ENCODE results near the gene AAMP. TPM values are rescaled to one million over a fixed set of nuclear protein-coding genes. Genes with fewer than 3 reads are reported as not detected.

Gene AAMP
- total RNA-seq, 2 donors from 2014 or later = 61.5 to 114 TPM

DNA sequence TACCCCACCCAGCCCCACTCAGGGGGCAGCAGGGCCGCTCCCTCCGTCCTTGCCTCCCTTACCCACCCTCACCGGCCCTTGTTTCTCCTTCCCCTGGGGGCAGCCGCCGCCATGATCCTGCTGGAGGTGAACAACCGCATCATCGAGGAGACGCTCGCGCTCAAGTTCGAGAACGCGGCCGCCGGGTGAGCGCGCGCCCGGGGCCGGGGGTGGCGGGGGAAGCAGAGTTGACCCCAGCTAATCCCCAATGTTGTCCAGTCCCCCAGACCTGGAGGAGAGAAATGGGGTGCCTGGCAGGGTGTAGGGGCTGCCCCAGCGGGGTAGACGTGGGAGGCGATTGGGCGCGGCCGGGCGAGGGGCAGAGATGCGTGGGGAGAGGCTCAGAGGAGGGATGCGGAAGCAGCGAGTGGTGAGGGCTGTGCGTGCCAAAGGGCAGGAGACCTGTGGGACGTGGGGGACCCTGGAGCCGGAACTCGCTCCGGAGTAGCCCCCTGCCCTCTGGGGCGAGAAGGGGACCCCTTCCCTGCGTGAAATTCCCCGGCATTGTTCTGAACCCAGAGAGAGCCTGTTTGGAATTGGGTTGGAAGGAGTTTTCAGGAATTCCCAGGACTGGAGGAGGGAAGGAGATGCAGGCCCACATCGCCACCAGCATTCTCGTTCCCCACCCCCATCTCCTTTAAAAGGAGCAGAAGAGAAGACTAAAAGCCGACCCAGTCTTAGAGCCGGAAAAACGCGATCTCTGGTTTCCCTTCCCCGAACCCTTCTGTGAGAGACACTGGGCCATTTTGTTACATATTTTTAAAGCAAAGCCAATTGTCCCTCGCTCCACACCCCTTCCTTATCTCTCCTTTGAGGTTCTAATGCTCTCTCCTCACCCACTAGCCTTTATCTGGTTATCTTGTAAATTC, 52.3 kb downstream of the AAMP start:
- Histone ChIP-seq H3K9me3 (no peaks in the 10 kb centered on the region), H3K27me3 (no peaks in the 10 kb centered on the region), H3K36me3 (replicated peaks in 1 of 2; ENCODE audit: insufficient read depth in 1 of 2, low read depth in 2 of 2) (no peaks in the 10 kb centered on the region), H3K4me3 (peak overlapping the region; percentile 95 to 99), H3K27ac (peak overlapping the region; percentile 75 to 92 (median 84)), H3K4me1 (peaks cover 39% of the 10 kb centered on the region)
- 0% methylated on average over 41 to 47 of the region's 47 CpGs for WGBS, 2 donors
- intact Hi-C loops (cut with DNase I) = no loop called here
- DNase-seq = peak; percentile 39 to 62 (median 39)
- TF ChIP-seq, protein P1, sequence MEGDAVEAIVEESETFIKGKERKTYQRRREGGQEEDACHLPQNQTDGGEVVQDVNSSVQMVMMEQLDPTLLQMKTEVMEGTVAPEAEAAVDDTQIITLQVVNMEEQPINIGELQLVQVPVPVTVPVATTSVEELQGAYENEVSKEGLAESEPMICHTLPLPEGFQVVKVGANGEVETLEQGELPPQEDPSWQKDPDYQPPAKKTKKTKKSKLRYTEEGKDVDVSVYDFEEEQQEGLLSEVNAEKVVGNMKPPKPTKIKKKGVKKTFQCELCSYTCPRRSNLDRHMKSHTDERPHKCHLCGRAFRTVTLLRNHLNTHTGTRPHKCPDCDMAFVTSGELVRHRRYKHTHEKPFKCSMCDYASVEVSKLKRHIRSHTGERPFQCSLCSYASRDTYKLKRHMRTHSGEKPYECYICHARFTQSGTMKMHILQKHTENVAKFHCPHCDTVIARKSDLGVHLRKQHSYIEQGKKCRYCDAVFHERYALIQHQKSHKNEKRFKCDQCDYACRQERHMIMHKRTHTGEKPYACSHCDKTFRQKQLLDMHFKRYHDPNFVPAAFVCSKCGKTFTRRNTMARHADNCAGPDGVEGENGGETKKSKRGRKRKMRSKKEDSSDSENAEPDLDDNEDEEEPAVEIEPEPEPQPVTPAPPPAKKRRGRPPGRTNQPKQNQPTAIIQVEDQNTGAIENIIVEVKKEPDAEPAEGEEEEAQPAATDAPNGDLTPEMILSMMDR (IDR thresholded peaks at IDR 0.05) = no peak
- no peak for TF ChIP-seq POLR2A (IDR thresholded peaks at IDR 0.05)
- ATAC-seq = peak; percentile 45

DNA sequence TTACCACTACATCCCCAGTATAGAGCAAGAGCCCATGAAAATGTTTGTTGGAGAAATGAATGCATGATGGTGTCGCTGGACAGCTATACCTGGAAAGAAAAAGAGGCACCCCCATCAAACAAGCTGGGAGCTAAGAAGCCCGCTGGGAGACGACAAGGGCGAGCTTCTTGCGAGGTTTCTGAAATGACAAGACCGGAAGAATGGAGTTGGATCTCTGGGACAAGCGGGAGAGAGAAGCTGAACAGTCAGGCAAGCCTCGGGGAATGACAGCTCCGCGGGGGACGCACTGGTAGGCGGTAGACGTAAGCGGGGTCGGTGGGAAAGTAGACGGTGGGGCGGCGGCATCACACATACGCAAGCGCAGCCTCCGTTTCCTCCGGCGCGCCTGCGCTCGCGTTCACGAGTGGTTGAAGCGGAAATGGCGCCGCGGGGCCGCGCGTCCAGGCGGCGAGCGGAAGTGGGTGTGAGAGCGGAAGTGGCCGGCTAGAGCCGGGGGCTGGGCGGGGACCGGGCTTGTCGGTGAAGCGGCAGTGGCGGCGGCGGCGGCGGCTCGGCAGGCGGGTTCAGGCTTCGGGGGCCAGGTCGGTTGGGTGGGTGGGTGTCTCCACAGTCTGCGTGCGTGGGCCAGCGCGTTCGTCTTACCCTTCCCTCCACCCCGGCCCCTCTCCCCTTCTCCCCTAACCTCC, 53.1 kb downstream of the AAMP start, which contains the start of gene ARPC2:
Gene ARPC2 (plus strand): TSS at position 516 of the 686 bp plus-strand sequence. CDS start 282 bp downstream, outside the sequence.
- ATAC-seq = peak; percentile 97

GRCh38 chr2:218216336-218216673, 53.6 kb downstream of the AAMP start:
- Histone ChIP-seq H3K27me3 (no peaks in the 10 kb centered on the region), H3K4me3 (peak overlapping the region; percentile 95 to 99), H3K27ac (peak overlapping the region; percentile 75 to 92 (median 84)), H3K36me3 (replicated peaks in 1 of 2; ENCODE audit: insufficient read depth in 1 of 2, low read depth in 2 of 2) (no peaks in the 10 kb centered on the region), H3K4me1 (peaks cover 30% of the 10 kb centered on the region), H3K9me3 (no peaks in the 10 kb centered on the region)
- intact Hi-C loops (cut with DNase I) = no loop called here
- DNase-seq (peak in 1 of 4 donors; percentile 14), ATAC-seq (peak; percentile 18)
- WGBS, 2 donors = 42 to 43% methylated on average over 9 of the region's 9 CpGs
- TF ChIP-seq, protein P1 (IDR thresholded peaks at IDR 0.05) = no peak
- TF ChIP-seq POLR2A (IDR thresholded peaks at IDR 0.05) = no peak

More for the DNA sequence above, 53.1 kb downstream of the AAMP start, which contains the start of gene ARPC2:
- 0% methylated on average over 26 to 57 of the region's 60 CpGs for WGBS, 2 donors
- TF ChIP-seq, protein P1 (IDR thresholded peaks at IDR 0.05) = peak in 4 of 7 experiments; percentile 37 to 59 (median 56)
- TF ChIP-seq POLR2A (IDR thresholded peaks at IDR 0.05) = peak; percentile 80 to 95 (median 94)
- Histone ChIP-seq H3K9me3 (no peaks in the 10 kb centered on the region), H3K36me3 (replicated peaks in 1 of 2; ENCODE audit: insufficient read depth in 1 of 2, low read depth in 2 of 2) (no peaks in the 10 kb centered on the region), H3K4me3 (peak within 1 kb of the TSS; percentile 95 to 99), H3K27me3 (no peaks in the 10 kb centered on the region), H3K4me1 (peaks cover 31% of the 10 kb centered on the region), H3K27ac (peak within 1 kb of the TSS; percentile 75 to 92 (median 84))
- intact Hi-C loops (cut with DNase I) = no loop called here
- peak; percentile 90 to 94 (median 92) for DNase-seq

Small RNA genes within 50 kb of the gene (microRNA-seq; reads per million reads assigned to microRNA genes)
- 8.1 to 8.4 reads per million in 2 donors for gene MIR6513 (ENCODE audit: borderline number of aligned reads in 2 of 2, borderline replicate concordance in 2 of 2)

Other genes starting within 250 kb of the AAMP start
- gene RUFY4, start 200.9 kb downstream of the AAMP start, total RNA-seq = not detected
- not detected for gene CXCR2, start 144.1 kb downstream of the AAMP start, total RNA-seq
- not detected for gene CXCR1, start 103.2 kb downstream of the AAMP start, total RNA-seq
- gene ARPC2, start 52.9 kb downstream of the AAMP start, total RNA-seq = 10 to 100 TPM; 68.6 to 96.2 TPM
- gene GPBAR1, start 9.1 kb downstream of the AAMP start, total RNA-seq = 10 to 100 TPM in 1 of 2 donors, 1 to 10 TPM in 1; 3.1 to 90.3 TPM
- 10 to 100 TPM; 17.1 to 21.3 TPM for gene PNKD, start 382 bp upstream of the AAMP start, total RNA-seq
- gene TMBIM1, start 22.4 kb upstream of the AAMP start, total RNA-seq = 100 to 1,000 TPM; 125 to 148 TPM
- under 1 TPM; 0.33 to 0.52 TPM for gene CATIP, start 86.7 kb upstream of the AAMP start, total RNA-seq
- gene SLC11A1, start 112.1 kb upstream of the AAMP start, total RNA-seq = 1 to 10 TPM; 3.0 to 7.3 TPM
- gene CTDSP1, start 129.7 kb upstream of the AAMP start, total RNA-seq = 10 to 100 TPM; 67.2 to 98.9 TPM
- 10 to 100 TPM; 15.3 to 15.8 TPM for gene VIL1, start 149.0 kb upstream of the AAMP start, total RNA-seq